A549 (cell line): Measurements from ENCODE around the gene ELN. TPM values are rescaled to one million over a fixed set of nuclear protein-coding genes. Genes with fewer than 3 reads are reported as not detected.
A peak's percentile ranks its signal among the peaks of the same experiment; 100 is the strongest.

Experiments used
- ATAC-seq, 2 experiments: fragments of 200-7000 bp in 1 of 2; fragments of >200 bp in 1 of 2; cut with Nextera tagmentation in 1 of 2; cut with Tn5 transposase in 1 of 2; 3 replicates each; pipeline versions ENCODE4 v1.8.0 to v1.9.1; 2018 to 2020; ENCODE audit warnings: mild to moderate bottlenecking in 1 of 2, moderate library complexity in 1 of 2
- CTCF ChIA-PET: fragments of 300-600 bp; sonication (Branson Sonifier 250); formaldehyde crosslinking; extraction: SDS; loops from one replicate; lab custom pipeline; 2021; ENCODE audit warnings: antibody characterized with exemption, inconsistent platforms; lab: Yijun Ruan, JAX
- POLR2A ChIA-PET: fragments of 350-600 bp; formaldehyde crosslinking; extraction: SDS; loops from one replicate; lab custom pipeline; 2021; ENCODE audit warnings: antibody characterized with exemption, inconsistent platforms; lab: Yijun Ruan, JAX
- DNase-seq, 2 experiments: peaks; one replicate each; pipeline versions ENCODE4 v3.0.0 to v3.0.0-alpha.2; 2011 to 2016; ENCODE audit warnings: low read depth in 1 of 2, low spot score in 1 of 2
- FAIRE-seq: peaks from 2 replicates; lab custom pipeline; 2011; peaks lifted over from hg19 to GRCh38; lab: Jason Lieb, UNC
- H3K27ac ChIP-seq, 2 experiments: fragments of >200 bp; sonication (Bioruptor Twin); formaldehyde crosslinking; 3 replicates each; pipeline ENCODE4 v1.5.1; 2016 to 2017
- H3K4me1 ChIP-seq: fragments of >200 bp; sonication (Bioruptor Twin); formaldehyde crosslinking; 3 replicates; pipeline ENCODE4 v1.6.1; 2016
- H3K4me2 ChIP-seq: fragments of >200 bp; sonication (Bioruptor Twin); formaldehyde crosslinking; 3 replicates; pipeline ENCODE4 v1.6.1; 2016
- H3K4me3 ChIP-seq: fragments of >200 bp; sonication (Bioruptor Twin); formaldehyde crosslinking; 3 replicates; pipeline ENCODE4 v1.5.1; 2016
- H3K9me3 ChIP-seq: fragments of >200 bp; sonication (Bioruptor Twin); formaldehyde crosslinking; 3 replicates; pipeline ENCODE4 v1.6.1; 2016
- ATOH8 ChIP-seq: fragments of 250-450 bp; sonication (Bioruptor Pico); IDR thresholded peaks from 2 replicates; pipeline ENCODE4 v1.5.0; 2020; ENCODE audit warnings: low read depth, mild to moderate bottlenecking, moderate library complexity
- BHLHE40 ChIP-seq: IDR thresholded peaks from 2 replicates; pipeline ENCODE4 v1.6.1; 2012; ENCODE audit warnings: low read depth, low read length, inconsistent platforms
- CBX2 ChIP-seq: fragments of 200-600 bp; sonication (generic); IDR thresholded peaks from 2 replicates; pipeline ENCODE4 v1.6.1; 2016; ENCODE audit warnings: low read depth, mild to moderate bottlenecking, borderline replicate concordance
- CEBPB ChIP-seq, 2 experiments: fragments of >200 bp in 1 of 2; sonication (Bioruptor Twin) in 1 of 2; formaldehyde crosslinking in 1 of 2; IDR thresholded peaks; 2 replicates each; pipeline ENCODE4 v1.6.1; 2012 to 2016
- CTCF ChIP-seq: fragments of >200 bp; sonication (Bioruptor Twin); formaldehyde crosslinking; IDR thresholded peaks from 3 replicates; pipeline ENCODE4 v1.5.1; 2016
- E2F6 ChIP-seq: IDR thresholded peaks from 2 replicates; pipeline ENCODE4 v1.6.1; 2012; ENCODE audit warnings: low read depth, borderline replicate concordance
- EHF ChIP-seq: fragments of 250-450 bp; sonication (Bioruptor Pico); IDR thresholded peaks from 2 replicates; pipeline ENCODE4 v1.5.0; 2020; ENCODE audit warnings: mild to moderate bottlenecking
- ELK1 ChIP-seq: fragments of 150-350 bp; IDR thresholded peaks from 2 replicates; pipeline ENCODE4 v1.6.1; 2014; ENCODE audit warnings: low read depth, mild to moderate bottlenecking, low read length
- EP300 ChIP-seq, 2 experiments: fragments of >200 bp; sonication (Bioruptor Twin); formaldehyde crosslinking; IDR thresholded peaks; 2 replicates in 1 of 2; 3 replicates in 1 of 2; pipeline ENCODE4 v1.6.1; 2016 to 2017
- FOSL2 ChIP-seq, 2 experiments: fragments of 450-650 bp in 1 of 2; fragments of >200 bp in 1 of 2; sonication (Bioruptor Twin) in 1 of 2; formaldehyde crosslinking; IDR thresholded peaks; 2 replicates each; pipeline versions ENCODE4 v1.5.0 to v1.6.1; 2016 to 2020; ENCODE audit warnings: mild to moderate bottlenecking in 1 of 2, moderate library complexity in 1 of 2
- HDAC2 ChIP-seq: fragments of 200-600 bp; sonication (generic); IDR thresholded peaks from 2 replicates; pipeline ENCODE4 v1.6.1; 2016
- JUN ChIP-seq, 2 experiments: fragments of >200 bp; sonication (Bioruptor Twin); formaldehyde crosslinking; IDR thresholded peaks; 2 replicates in 1 of 2; 3 replicates in 1 of 2; pipeline ENCODE4 v1.6.1; 2016 to 2017
- JUNB ChIP-seq: fragments of >200 bp; sonication (Bioruptor Twin); formaldehyde crosslinking; IDR thresholded peaks from 2 replicates; pipeline ENCODE4 v1.6.1; 2016
- MAFK ChIP-seq: fragments of 450-650 bp; IDR thresholded peaks from 2 replicates; pipeline ENCODE4 v1.6.1; 2014; ENCODE audit not compliant: partially characterized antibody
- MAX ChIP-seq: IDR thresholded peaks from 2 replicates; pipeline ENCODE4 v1.6.1; 2012
- MAZ ChIP-seq: fragments of 150-350 bp; IDR thresholded peaks from 2 replicates; pipeline ENCODE4 v1.6.1; 2014; ENCODE audit warnings: antibody characterized with exemption, low read depth, low read length, borderline replicate concordance
- MYC ChIP-seq: IDR thresholded peaks from 2 replicates; pipeline ENCODE4 v1.6.1; 2012; ENCODE audit warnings: mild to moderate bottlenecking, inconsistent platforms, low read length, improper control_type of control experiment, borderline replicate concordance
- POLR2A ChIP-seq: IDR thresholded peaks from 2 replicates; pipeline ENCODE4 v1.6.1; 2012; ENCODE audit warnings: mild to moderate bottlenecking, low read length
- RAD21 ChIP-seq, 2 experiments: fragments of >200 bp in 1 of 2; sonication (Bioruptor Twin) in 1 of 2; formaldehyde crosslinking in 1 of 2; IDR thresholded peaks in 1 of 2; conservative IDR thresholded peaks in 1 of 2; 2 replicates in 1 of 2; 3 replicates in 1 of 2; pipeline ENCODE4 v1.6.1; 2012 to 2018; ENCODE audit warnings: inconsistent platforms in 1 of 2
- RARB ChIP-seq: fragments of 250-450 bp; sonication (Bioruptor Pico); IDR thresholded peaks from 2 replicates; pipeline ENCODE4 v1.8.0; 2021; ENCODE audit warnings: mild to moderate bottlenecking, moderate library complexity
- SREBF2 ChIP-seq: fragments of 450-650 bp; IDR thresholded peaks from 2 replicates; pipeline ENCODE4 v1.6.1; 2014; ENCODE audit warnings: mild to moderate bottlenecking, moderate library complexity
- TFCP2L1 ChIP-seq: fragments of 250-450 bp; sonication (Bioruptor Pico); IDR thresholded peaks from 2 replicates; pipeline ENCODE4 v1.5.0; 2021; ENCODE audit warnings: mild to moderate bottlenecking
- ZC3H11A ChIP-seq: fragments of 450-650 bp; IDR thresholded peaks from 2 replicates; pipeline ENCODE4 v1.6.1; 2014; ENCODE audit warnings: antibody characterized with exemption, mild to moderate bottlenecking
- ZFP36 ChIP-seq: fragments of 450-650 bp; IDR thresholded peaks from 2 replicates; pipeline ENCODE4 v1.6.1; 2014; ENCODE audit warnings: borderline replicate concordance; ENCODE audit not compliant: partially characterized antibody
- whole genome bisulfite sequencing: methylation state at CpG from one replicate; pipeline ENCODE4 v1.1.6; 2017; ENCODE audit errors: missing lambda C conversion rate; 5-methylcytosine and 5-hydroxymethylcytosine counted together
- polyA plus RNA-seq, 4 experiments: library from polyadenylated mRNA; depleted of rRNA in 3 of 4; stranded (reverse); fragments of >200 nt; fragmentation: RNase III in 1 of 4; extraction: RNeasy Plus Mini Kit Qiagen cat#74134 plus additional on column Dnase treatment in 1 of 4; gene quantifications; 2 replicates in 3 of 4; 3 replicates in 1 of 4; pipeline ENCODE4 v1.2.3, GENCODE V29; 2011 to 2017

The ELN gene
- polyA plus RNA-seq, 2 of the 4 experiments (the other 2 are of a cell fraction): 0.09 to 0.16 TPM

GRCh38 chr7:74031403-74032190, 3.6 kb downstream of the ELN start:
- POLR2A ChIA-PET: no interaction called here
- no peak for TF ChIP-seq JUN (IDR thresholded peaks at IDR 0.05)
- TF ChIP-seq ZFP36: peak; percentile 95
- FAIRE-seq (no peak), ATAC-seq (no peak), DNase-seq (no peak)
- 54% methylated on average over 5 of the region's 5 CpGs for WGBS
- Histone ChIP-seq H3K4me1 (peaks cover 11% of the 10 kb centered on the region; the same call in 2 of the 3 replicates), H3K4me2 (no peak overlapping the region), H3K9me3 (no peaks in the 10 kb centered on the region), H3K4me3 (no peak overlapping the region), H3K27ac (0 out of 6 replicates have a peak overlapping the region, but pooled peaks of 1 of the 2 experiments have one; percentile 30)
- CTCF ChIA-PET: interaction anchor here (1.2 to 8.1 kb wide), 2 partner anchors 7 to 14 kb away, joined by 3 to 93 read pairs; no protein-coding TSS in a partner anchor

GRCh38 chr7:74032191-74032490, 4.2 kb downstream of the ELN start:
- POLR2A ChIA-PET: no interaction called here
- Histone ChIP-seq H3K4me1 (peaks cover 11% of the 10 kb centered on the region; the same call in 1 of the 3 replicates), H3K4me2 (no peak overlapping the region), H3K9me3 (no peaks in the 10 kb centered on the region), H3K4me3 (no peak overlapping the region), H3K27ac (0 out of 6 replicates have a peak overlapping the region, but pooled peaks of 1 of the 2 experiments have one; percentile 30)
- CTCF ChIA-PET: no interaction called here
- ATAC-seq: peak in 1 of 2 experiments; percentile 26; a peak in 2 of 6 replicates
- TF ChIP-seq ZFP36 (no peak), CEBPB (IDR thresholded peaks at IDR 0.05) (no peak), SREBF2 (no peak), ELK1 (no peak), E2F6 (no peak), RARB (no peak), POLR2A (no peak), HDAC2 (no peak), BHLHE40 (no peak), EP300 (IDR thresholded peaks at IDR 0.05) (no peak), TFCP2L1 (no peak)
- 50% methylated on average over 8 of the region's 8 CpGs for WGBS
- no peak for DNase-seq
- FAIRE-seq: no peak

- Histone ChIP-seq H3K4me2 (no peak overlapping the region), H3K4me1 (peaks cover 11% of the 10 kb centered on the region; the same call in 1 of the 3 replicates), H3K4me3 (no peak overlapping the region), H3K27ac (peak overlapping the region in 1 of 2 experiments; percentile 41; a peak in 2 of 6 replicates), H3K9me3 (no peaks in the 10 kb centered on the region)
- no peak for FAIRE-seq
- no peak for ATAC-seq
- ChIA-PET POLR2A (no interaction called here), CTCF (interaction anchor here (1.4 kb wide), 1 partner anchor 8 kb away, joined by 5 read pairs; no protein-coding TSS in a partner anchor)
- no peak for TF ChIP-seq CBX2
- no peak for TF ChIP-seq JUNB
- no peak for TF ChIP-seq MAZ
- TF ChIP-seq FOSL2 (IDR thresholded peaks at IDR 0.05): no peak
- TF ChIP-seq FOSL2 (CRISPR knock-in tag; IDR thresholded peaks at IDR 0.05): no peak
- TF ChIP-seq MAFK: no peak
- no peak for TF ChIP-seq MYC
- no peak for TF ChIP-seq ATOH8 (CRISPR knock-in tag)
- TF ChIP-seq ELK1: no peak
- no peak for TF ChIP-seq JUN (IDR thresholded peaks at IDR 0.05)
- TF ChIP-seq EHF (CRISPR knock-in tag): no peak
- no peak for TF ChIP-seq MAX
- TF ChIP-seq RAD21 (conservative IDR thresholded peaks at IDR 0.05 in 1 of 2, IDR thresholded peaks at IDR 0.05 in 1 of 2): no peak
- TF ChIP-seq CTCF: no peak
- TF ChIP-seq ZC3H11A: no peak
- WGBS: 76% methylated on average over 7 of the region's 8 CpGs
- no peak for DNase-seq
Measured at GRCh38 chr7:74032624-74033371, 4.8 kb downstream of the ELN start.
